Osteoblast (primary cell): ENCODE results near the gene FBXO17. TPM values are rescaled to one million over a fixed set of nuclear protein-coding genes. Genes with fewer than 3 reads are reported as not detected.

Experiments used
- DNase-seq: peaks from one replicate; pipeline ENCODE4 v3.0.0; 2011; ENCODE audit warnings: low spot score, mixed read lengths; ENCODE audit not compliant: insufficient read length; ENCODE audit errors: missing footprints
- H2AFZ ChIP-seq: 2 replicates; pipeline ENCODE4 v1.6.0; 2011; ENCODE audit warnings: mild to moderate bottlenecking, low read length
- H3K27ac ChIP-seq: 2 replicates; pipeline ENCODE4 v1.5.1; 2011; ENCODE audit warnings: mild to moderate bottlenecking, low read depth, low read length, moderate library complexity
- H3K27me3 ChIP-seq: 2 replicates; pipeline ENCODE4 v1.6.0; 2012; ENCODE audit warnings: mild to moderate bottlenecking, control low read depth, inconsistent platforms, low read length, moderate library complexity; ENCODE audit not compliant: insufficient read depth
- H3K36me3 ChIP-seq: 2 replicates; pipeline ENCODE4 v1.5.1; 2011; ENCODE audit warnings: mild to moderate bottlenecking, low read length, control low read depth, moderate library complexity; ENCODE audit not compliant: insufficient read depth
- H3K4me1 ChIP-seq: 2 replicates; pipeline ENCODE4 v1.5.1; 2011; ENCODE audit warnings: mild to moderate bottlenecking, low read length, control low read depth, moderate library complexity; ENCODE audit not compliant: insufficient read depth
- H3K4me2 ChIP-seq: 2 replicates; pipeline ENCODE4 v1.6.0; 2011; ENCODE audit warnings: mild to moderate bottlenecking, low read length; ENCODE audit not compliant: insufficient read depth
- H3K4me3 ChIP-seq: fragments of 200-600 bp; sonication (generic); 3 replicates; pipeline ENCODE4 v1.5.1; 2012; ENCODE audit warnings: mild to moderate bottlenecking, low read length, inconsistent platforms; ENCODE audit not compliant: insufficient read depth
- H3K79me2 ChIP-seq: 2 replicates; pipeline ENCODE4 v1.6.0; 2012; ENCODE audit warnings: mild to moderate bottlenecking, low read length, control low read depth, inconsistent platforms; ENCODE audit not compliant: insufficient read depth
- H3K9me3 ChIP-seq: 2 replicates; pipeline ENCODE4 v1.5.1; 2011; ENCODE audit warnings: low read depth, low read length, control low read depth
- H4K20me1 ChIP-seq: 2 replicates; pipeline ENCODE4 v1.6.0; 2012; ENCODE audit warnings: mild to moderate bottlenecking, low read length, control low read depth; ENCODE audit not compliant: insufficient read depth
- total RNA-seq: library from RNA; depleted of rRNA; stranded (reverse); fragments of >200 nt; gene quantifications from 2 replicates; pipeline ENCODE4 v1.2.3, GENCODE V29; 2012
- TF ChIP-seq, protein P1 (sequence below): IDR thresholded peaks from 2 replicates; pipeline ENCODE4 v1.5.1; 2011; ENCODE audit warnings: mild to moderate bottlenecking, low read depth, low read length, moderate library complexity; ENCODE audit errors: extremely low read depth

Gene FBXO17
- total RNA-seq, 1 donor: 40.9 TPM

DNA sequence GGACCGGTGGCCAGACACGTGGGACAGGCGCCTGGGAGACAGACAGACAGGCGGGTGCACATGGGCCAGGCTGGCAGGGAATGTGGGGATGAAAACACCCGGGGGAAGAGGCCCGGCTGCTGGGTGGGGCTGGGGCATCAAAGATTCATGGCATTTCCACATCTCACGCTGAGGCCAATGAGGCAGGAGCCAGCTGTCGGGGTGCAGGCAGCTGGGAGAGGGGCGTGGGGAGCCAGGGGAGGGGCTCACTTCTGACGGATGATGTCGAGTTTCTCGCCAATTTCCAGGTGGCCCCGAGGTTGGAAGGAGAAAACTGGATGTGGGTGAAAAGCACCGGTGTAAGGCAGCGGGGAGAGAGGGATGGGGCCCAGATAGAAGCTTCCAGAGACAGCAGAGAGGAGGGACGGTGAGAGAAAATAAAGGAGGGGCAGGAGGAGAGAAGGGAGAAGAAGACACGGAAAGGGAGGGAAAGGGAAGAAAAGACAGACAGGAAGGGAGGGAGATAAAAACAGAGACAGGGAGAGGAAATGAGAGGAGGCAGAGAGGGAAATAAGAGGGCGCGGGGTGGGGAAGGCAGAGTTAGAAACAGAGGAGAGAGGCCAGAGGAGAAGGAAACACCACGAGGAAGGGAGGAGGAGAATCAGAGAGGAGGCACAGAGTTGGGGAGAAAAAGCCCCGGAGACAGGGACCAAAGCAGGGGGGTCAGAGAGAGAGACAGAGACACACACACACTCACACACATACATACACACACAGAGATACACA is 55.5 kb downstream of the FBXO17 start:
- no peak overlapping the region for H3K4me2 ChIP-seq
- no peaks in the 10 kb centered on the region for H4K20me1 ChIP-seq
- no peaks in the 10 kb centered on the region for H3K9me3 ChIP-seq
- no peaks in the 10 kb centered on the region for H3K27me3 ChIP-seq
- H2AFZ ChIP-seq: no peak overlapping the region
- no peak for DNase-seq
- H3K4me1 ChIP-seq: no peaks in the 10 kb centered on the region
- H3K79me2 ChIP-seq: no peaks in the 10 kb centered on the region
- peaks cover 18% of the 10 kb centered on the region for H3K36me3 ChIP-seq
- TF ChIP-seq, protein P1, sequence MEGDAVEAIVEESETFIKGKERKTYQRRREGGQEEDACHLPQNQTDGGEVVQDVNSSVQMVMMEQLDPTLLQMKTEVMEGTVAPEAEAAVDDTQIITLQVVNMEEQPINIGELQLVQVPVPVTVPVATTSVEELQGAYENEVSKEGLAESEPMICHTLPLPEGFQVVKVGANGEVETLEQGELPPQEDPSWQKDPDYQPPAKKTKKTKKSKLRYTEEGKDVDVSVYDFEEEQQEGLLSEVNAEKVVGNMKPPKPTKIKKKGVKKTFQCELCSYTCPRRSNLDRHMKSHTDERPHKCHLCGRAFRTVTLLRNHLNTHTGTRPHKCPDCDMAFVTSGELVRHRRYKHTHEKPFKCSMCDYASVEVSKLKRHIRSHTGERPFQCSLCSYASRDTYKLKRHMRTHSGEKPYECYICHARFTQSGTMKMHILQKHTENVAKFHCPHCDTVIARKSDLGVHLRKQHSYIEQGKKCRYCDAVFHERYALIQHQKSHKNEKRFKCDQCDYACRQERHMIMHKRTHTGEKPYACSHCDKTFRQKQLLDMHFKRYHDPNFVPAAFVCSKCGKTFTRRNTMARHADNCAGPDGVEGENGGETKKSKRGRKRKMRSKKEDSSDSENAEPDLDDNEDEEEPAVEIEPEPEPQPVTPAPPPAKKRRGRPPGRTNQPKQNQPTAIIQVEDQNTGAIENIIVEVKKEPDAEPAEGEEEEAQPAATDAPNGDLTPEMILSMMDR: no peak
- no peak overlapping the region for H3K27ac ChIP-seq
- H3K4me3 ChIP-seq: no peak overlapping the region

DNA sequence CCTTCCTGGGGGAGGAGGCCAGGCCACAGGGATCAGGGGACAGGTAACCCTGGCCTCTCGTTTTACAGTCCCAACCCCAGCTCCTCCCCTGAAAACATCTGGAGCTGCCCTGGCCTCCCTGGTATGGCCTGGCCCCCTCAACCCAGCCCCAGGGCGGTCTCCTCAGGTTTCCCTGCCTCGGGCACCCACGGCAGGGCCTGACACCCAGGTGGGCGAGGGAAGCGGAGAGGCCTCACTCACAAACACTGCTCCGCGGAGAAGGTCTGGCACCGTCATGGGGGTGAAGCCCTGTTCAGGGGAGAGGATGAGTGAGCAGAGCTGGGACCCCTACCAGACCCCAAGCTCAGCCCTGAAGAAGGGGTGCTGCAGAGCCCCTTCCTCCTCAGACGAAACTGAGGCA is 57.0 kb downstream of the FBXO17 start:
- no peaks in the 10 kb centered on the region for H3K27me3 ChIP-seq
- H3K4me1 ChIP-seq: no peaks in the 10 kb centered on the region
- TF ChIP-seq, protein P1: no peak
- H2AFZ ChIP-seq: no peak overlapping the region
- peaks cover 8% of the 10 kb centered on the region for H3K36me3 ChIP-seq
- no peak overlapping the region for H3K27ac ChIP-seq
- H3K4me2 ChIP-seq: no peak overlapping the region
- no peaks in the 10 kb centered on the region for H3K79me2 ChIP-seq
- H4K20me1 ChIP-seq: no peaks in the 10 kb centered on the region
- no peak for DNase-seq
- no peaks in the 10 kb centered on the region for H3K9me3 ChIP-seq
- H3K4me3 ChIP-seq: no peak overlapping the region

DNA sequence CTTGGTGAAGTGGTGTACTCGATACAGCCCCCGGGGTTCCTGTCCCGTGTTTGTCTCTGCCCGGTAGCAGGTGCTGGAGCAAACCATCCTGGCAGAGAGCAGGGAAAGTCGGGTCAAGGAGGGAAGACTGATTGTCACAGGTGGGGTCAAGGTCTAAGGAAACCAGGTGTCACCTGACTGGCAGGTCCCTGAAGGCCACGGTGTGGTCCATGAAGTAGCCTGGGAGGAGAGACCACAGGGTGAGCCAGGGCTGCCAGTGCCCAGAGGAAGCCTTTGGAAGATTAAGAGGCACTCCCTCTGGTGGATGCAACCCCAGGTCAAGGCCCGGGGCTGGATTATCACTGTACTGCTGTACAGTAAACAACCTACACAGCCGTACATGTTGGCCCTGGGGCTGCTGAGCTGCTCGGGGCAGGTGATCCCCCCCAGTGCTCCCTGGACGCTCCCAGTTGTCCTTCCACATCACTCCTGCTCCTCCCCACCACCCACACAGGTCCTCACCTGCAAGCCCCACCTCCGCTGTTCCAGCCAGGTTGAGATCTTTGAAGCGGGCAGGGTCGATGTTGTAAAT is 57.5 kb downstream of the FBXO17 start:
- TF ChIP-seq, protein P1: peak; percentile 24
- DNase-seq: peak; percentile 87
- H3K79me2 ChIP-seq: no peaks in the 10 kb centered on the region

DNA sequence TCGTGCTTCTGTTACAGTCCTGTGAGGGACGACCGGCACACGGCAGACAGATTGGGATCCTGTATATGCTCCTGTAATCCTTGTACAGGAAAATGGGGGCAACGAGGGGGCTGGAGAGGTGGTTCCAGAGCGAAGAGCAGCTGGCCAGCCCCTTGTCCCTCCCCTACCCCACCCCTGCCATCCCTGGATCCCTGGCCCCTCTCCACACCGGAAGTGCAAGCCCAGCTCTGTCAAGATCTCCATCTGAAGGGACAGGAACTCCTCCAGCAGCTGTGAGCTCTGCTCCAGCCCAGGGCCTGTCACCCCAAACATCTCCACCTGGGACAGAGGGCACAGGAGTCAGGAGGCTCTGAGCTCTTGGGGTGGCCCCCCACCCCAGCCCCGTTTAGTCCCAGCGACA is 58.0 kb downstream of the FBXO17 start:
- TF ChIP-seq, protein P1: no peak
- Histone ChIP-seq H3K4me2 (no peak overlapping the region), H3K79me2 (no peaks in the 10 kb centered on the region), H2AFZ (no peak overlapping the region), H3K36me3 (peaks cover 7% of the 10 kb centered on the region), H3K4me1 (no peaks in the 10 kb centered on the region), H3K4me3 (no peak overlapping the region), H3K9me3 (no peaks in the 10 kb centered on the region), H3K27me3 (no peaks in the 10 kb centered on the region), H3K27ac (no peak overlapping the region), H4K20me1 (no peaks in the 10 kb centered on the region)
- no peak for DNase-seq

More for the DNA sequence above, 57.5 kb downstream of the FBXO17 start:
- Histone ChIP-seq H3K27me3 (no peaks in the 10 kb centered on the region), H3K27ac (no peak overlapping the region), H3K4me2 (no peak overlapping the region), H3K4me3 (no peak overlapping the region), H3K4me1 (no peaks in the 10 kb centered on the region), H4K20me1 (no peaks in the 10 kb centered on the region), H2AFZ (no peak overlapping the region), H3K9me3 (no peaks in the 10 kb centered on the region), H3K36me3 (peaks cover 8% of the 10 kb centered on the region)
